Bronchial smooth muscle cell (primary cell): ENCODE results near the gene PRPS2. TPM values are rescaled to one million over a fixed set of nuclear protein-coding genes. Genes with fewer than 3 reads are reported as not detected.

Source experiments
- total RNA-seq: library from RNA; depleted of rRNA; stranded (reverse); fragments of >200 nt; gene quantifications from 2 replicates; pipeline ENCODE4 v1.2.1, GENCODE V29; 2014

PRPS2 gene
- 18.9 and 30.1 TPM in 2 replicates for total RNA-seq

GRCh38 chrX:12791257-12792228, at the start of gene PRPS2:
Gene PRPS2 (plus strand): TSS chrX:12791412. CDS start chrX:12791498, 86 bp downstream.

DNA sequence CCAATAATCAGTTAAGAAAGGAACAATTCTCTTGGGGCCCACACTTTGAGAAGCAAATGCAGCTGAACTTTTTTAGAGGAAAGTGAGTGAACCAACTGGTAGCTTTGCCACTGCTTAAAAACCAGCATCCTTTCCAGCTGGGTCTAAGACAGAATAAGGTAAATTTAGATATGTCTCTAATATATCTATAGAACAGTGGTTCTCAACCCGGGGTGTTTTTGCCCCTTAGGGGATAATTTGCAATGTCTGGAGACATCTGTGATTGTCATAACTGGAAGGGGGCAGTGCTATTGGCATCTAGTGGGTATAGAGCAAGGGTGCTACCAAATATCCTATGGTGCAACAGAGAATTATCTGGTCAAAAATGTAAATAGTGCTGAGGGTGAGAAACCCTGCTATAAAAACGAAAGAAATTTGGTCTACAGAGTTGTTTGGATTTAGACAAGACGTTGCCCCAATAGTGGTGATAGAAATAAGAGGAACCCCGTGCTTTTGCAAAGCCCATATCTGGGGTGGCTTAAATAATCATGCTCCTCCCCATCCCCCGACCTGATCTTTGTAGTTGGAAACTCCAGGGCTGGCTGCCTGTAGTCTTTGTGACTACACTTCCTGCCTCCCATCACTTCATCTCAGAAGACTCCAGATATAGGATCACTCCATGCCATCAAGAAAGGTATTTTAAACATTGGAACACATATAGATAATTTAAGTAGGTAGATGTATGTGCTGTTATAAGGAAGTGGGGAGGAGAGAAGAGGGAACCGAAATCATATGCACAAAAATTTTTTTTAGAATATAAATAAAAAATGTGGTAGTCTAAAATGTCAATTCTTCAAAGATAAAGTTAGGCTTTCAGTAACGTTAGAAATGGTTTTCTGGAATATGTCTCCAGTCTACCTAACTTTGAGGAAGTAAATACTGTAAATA, 75.5 kb downstream of the PRPS2 start, which contains the start of gene TLR7:
TSS of gene TLR7 (plus strand) at position 622 of the 927 bp plus-strand sequence. CDS start 507 bp downstream, outside the sequence.

Other genes starting within 250 kb of the PRPS2 start
- not detected in 2 replicates for gene TLR7, start 75.7 kb downstream of the PRPS2 start, total RNA-seq
- gene TLR8, start 115.2 kb downstream of the PRPS2 start, total RNA-seq: not detected in 2 replicates
- gene TMSB4X, start 183.7 kb downstream of the PRPS2 start, total RNA-seq: 8,117 and 13,209 TPM in 2 replicates